NCI-H2029 (cell line): ENCODE measurements around the gene FBLN5.
"Not testable (repeated sequence)": the region's sequence is repeated elsewhere in the genome, so short reads cannot be mapped to it uniquely, and the experiment has no call there.

Experiments used
- DNase-seq: peaks from one replicate; lab custom pipeline; 2025; lab: John Stamatoyannopoulos, UW

Gene FBLN5

GRCh38 chr14:91885113-91885712, 62.3 kb downstream of the FBLN5 start:
- no peak for DNase-seq

GRCh38 chr14:91884664-91885063, 62.8 kb downstream of the FBLN5 start:
- DNase-seq: no peak

- DNase-seq: no peak
These were observed 63.7 kb downstream of the FBLN5 start for GRCh38 chr14:91883753-91884152.

GRCh38 chr14:91882776-91883175, 64.7 kb downstream of the FBLN5 start:
- DNase-seq: no peak

GRCh38 chr14:91882369-91882768, 65.1 kb downstream of the FBLN5 start:
- no peak for DNase-seq

- no peak for DNase-seq
These were observed 68.3 kb downstream of the FBLN5 start for GRCh38 chr14:91879196-91879595.

- no peak for DNase-seq
These were observed 69.2 kb downstream of the FBLN5 start for GRCh38 chr14:91878274-91878673.

GRCh38 chr14:91877376-91877915, 70.0 kb downstream of the FBLN5 start:
- no peak for DNase-seq

- no peak for DNase-seq
These were observed 71.0 kb downstream of the FBLN5 start for GRCh38 chr14:91876492-91876891.

GRCh38 chr14:91875525-91876286, 71.8 kb downstream of the FBLN5 start:
- no peak for DNase-seq

GRCh38 chr14:91873471-91874415, 73.8 kb downstream of the FBLN5 start:
- DNase-seq: peak; percentile 78

GRCh38 chr14:91872517-91873470, 74.7 kb downstream of the FBLN5 start:
- DNase-seq: peak; percentile 73

GRCh38 chr14:91872011-91872501, 75.4 kb downstream of the FBLN5 start:
- DNase-seq: no peak

- DNase-seq: not testable (repeated sequence)
These were observed 76.1 kb downstream of the FBLN5 start for GRCh38 chr14:91871401-91871800.

- no peak for DNase-seq
These were observed 76.6 kb downstream of the FBLN5 start for GRCh38 chr14:91870890-91871289.

- DNase-seq: peak; percentile 24
These were observed 77.5 kb downstream of the FBLN5 start for GRCh38 chr14:91870001-91870400.

- no peak for DNase-seq
These were observed 77.9 kb downstream of the FBLN5 start for GRCh38 chr14:91869556-91869955.

- no peak for DNase-seq
These were observed 80.0 kb downstream of the FBLN5 start, which contains the start of gene TC2N for GRCh38 chr14:91867316-91867988. TC2N (minus strand) TSS chr14:91867536; CDS start chr14:91813769, 53,767 bp downstream.

- no peak for DNase-seq
These were observed 80.8 kb downstream of the FBLN5 start for GRCh38 chr14:91866511-91867295.
